ENCODE data around the gene ENTPD2. TPM values are rescaled to one million over a fixed set of nuclear protein-coding genes. Genes with fewer than 3 reads are reported as not detected.

ENTPD2 gene
- total RNA-seq, 4 donors from 2014 or later, result 0.22 to 0.55 TPM; not detected in 2

- in situ Hi-C loops (cut with MboI; ENCODE audit: low sequenced_read_pairs in 4 of 4), result no loop called here
- H3K27ac ChIP-seq, result no peak overlapping the region
- TF ChIP-seq, protein P1, sequence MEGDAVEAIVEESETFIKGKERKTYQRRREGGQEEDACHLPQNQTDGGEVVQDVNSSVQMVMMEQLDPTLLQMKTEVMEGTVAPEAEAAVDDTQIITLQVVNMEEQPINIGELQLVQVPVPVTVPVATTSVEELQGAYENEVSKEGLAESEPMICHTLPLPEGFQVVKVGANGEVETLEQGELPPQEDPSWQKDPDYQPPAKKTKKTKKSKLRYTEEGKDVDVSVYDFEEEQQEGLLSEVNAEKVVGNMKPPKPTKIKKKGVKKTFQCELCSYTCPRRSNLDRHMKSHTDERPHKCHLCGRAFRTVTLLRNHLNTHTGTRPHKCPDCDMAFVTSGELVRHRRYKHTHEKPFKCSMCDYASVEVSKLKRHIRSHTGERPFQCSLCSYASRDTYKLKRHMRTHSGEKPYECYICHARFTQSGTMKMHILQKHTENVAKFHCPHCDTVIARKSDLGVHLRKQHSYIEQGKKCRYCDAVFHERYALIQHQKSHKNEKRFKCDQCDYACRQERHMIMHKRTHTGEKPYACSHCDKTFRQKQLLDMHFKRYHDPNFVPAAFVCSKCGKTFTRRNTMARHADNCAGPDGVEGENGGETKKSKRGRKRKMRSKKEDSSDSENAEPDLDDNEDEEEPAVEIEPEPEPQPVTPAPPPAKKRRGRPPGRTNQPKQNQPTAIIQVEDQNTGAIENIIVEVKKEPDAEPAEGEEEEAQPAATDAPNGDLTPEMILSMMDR (IDR thresholded peaks at IDR 0.05 in 4 of 5, conservative IDR thresholded peaks at IDR 0.05 in 1 of 5), result peak in 3 of 5 experiments; percentile 6 to 44 (median 42)
- TF ChIP-seq POLR2A (IDR thresholded peaks at IDR 0.05), result no peak
- H3K9me3 ChIP-seq, result no peaks in the 10 kb centered on the region
- H3K27me3 ChIP-seq, result peaks cover 33 to 68% (median 66%) of the 10 kb centered on the region in 3 donors
- ATAC-seq (no peak), DNase-seq (no peak)
- H3K4me3 ChIP-seq, result no peak overlapping the region
- H3K4me1 ChIP-seq, result peaks cover 8 to 25% of the 10 kb centered on the region in 2 donors
- H3K36me3 ChIP-seq, result no peaks in the 10 kb centered on the region
- intact Hi-C loops (cut with DNase I; ENCODE audit: low total_unique reads), result no loop called here
Observed at GRCh38 chr9:137049544-137050449, 4.1 kb downstream of the ENTPD2 start.

DNA sequence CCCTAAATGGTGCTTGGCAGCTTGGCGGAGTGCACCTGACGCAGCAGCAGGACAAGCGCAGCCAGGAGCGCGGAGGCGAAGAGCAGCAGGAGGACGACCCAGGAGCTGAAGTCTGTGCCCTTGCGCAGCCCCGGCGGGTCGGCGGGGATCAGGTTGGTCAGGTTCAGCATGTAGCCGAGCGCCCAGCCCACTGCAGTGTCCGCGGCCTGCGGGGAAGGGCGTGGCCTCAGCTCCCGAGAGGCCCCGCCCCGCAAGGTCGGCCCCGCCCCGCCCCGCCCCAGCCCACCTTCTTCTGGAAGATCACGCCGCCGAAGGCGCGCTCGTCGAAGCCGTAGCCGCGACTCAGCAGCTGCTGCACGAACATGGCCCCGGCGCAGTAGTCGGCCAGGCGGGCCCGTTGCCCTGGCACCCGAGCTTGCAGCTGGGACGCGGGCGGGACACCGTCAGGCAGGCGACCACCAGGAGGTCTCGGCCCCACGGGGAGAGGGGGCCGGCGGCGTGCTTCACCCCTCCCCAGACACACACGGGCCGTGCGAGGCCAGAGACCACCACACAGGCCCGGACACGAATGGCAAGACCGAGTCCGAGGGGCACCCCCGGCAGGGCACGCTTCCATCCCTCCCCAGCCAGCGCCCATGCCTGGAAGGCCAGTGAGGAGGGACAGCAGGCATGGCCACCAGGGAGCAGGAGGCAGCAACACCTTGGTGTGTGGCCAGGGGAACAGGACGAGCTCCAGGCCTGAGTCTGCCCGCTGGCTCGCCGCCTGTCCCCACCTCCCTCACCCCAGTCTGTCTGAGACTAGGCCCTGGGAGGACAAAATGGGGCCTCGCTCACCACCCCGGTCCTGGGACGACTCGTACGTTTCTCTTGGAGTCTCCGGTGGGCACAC lies 5.0 kb downstream of the ENTPD2 start:
- DNase-seq (no peak), ATAC-seq (no peak)
- in situ Hi-C loops (cut with MboI; ENCODE audit: low sequenced_read_pairs in 4 of 4), result no loop called here
- peaks cover 5 to 32% of the 10 kb centered on the region in 2 donors for H3K4me1 ChIP-seq
- no peak for TF ChIP-seq POLR2A (IDR thresholded peaks at IDR 0.05)
- TF ChIP-seq, protein P1 (IDR thresholded peaks at IDR 0.05 in 4 of 5, conservative IDR thresholded peaks at IDR 0.05 in 1 of 5), result no peak
- H3K9me3 ChIP-seq, result no peaks in the 10 kb centered on the region
- H3K36me3 ChIP-seq, result no peaks in the 10 kb centered on the region
- no peak overlapping the region for H3K27ac ChIP-seq
- intact Hi-C loops (cut with DNase I; ENCODE audit: low total_unique reads), result no loop called here
- peaks cover 33 to 61% (median 58%) of the 10 kb centered on the region in 3 donors for H3K27me3 ChIP-seq
- H3K4me3 ChIP-seq, result no peak overlapping the region

- TF ChIP-seq POLR2A (IDR thresholded peaks at IDR 0.05), result no peak
- TF ChIP-seq, protein P1 (IDR thresholded peaks at IDR 0.05 in 4 of 5, conservative IDR thresholded peaks at IDR 0.05 in 1 of 5), result peak; percentile 51 to 82 (median 77)
- DNase-seq (no peak), ATAC-seq (peak; percentile 43 to 49)
- intact Hi-C loops (cut with DNase I; ENCODE audit: low total_unique reads), result loop anchor here (2.0 kb wide), 1 partner anchor 21 kb away; no protein-coding TSS in a partner anchor
- Histone ChIP-seq H3K4me3 (peak within 1 kb of the TSS; percentile 58 to 83 (median 64)), H3K27me3 (peaks cover 19 to 37% (median 37%) of the 10 kb centered on the region in 3 donors), H3K36me3 (no peaks in the 10 kb centered on the region), H3K4me1 (peaks cover 5 to 34% of the 10 kb centered on the region in 2 donors), H3K9me3 (no peaks in the 10 kb centered on the region), H3K27ac (peak within 1 kb of the TSS; percentile 30 to 74 (median 66))
- in situ Hi-C loops (cut with MboI; ENCODE audit: low sequenced_read_pairs in 4 of 4), result no loop called here
Observed at GRCh38 chr9:137046088-137046787, 7.6 kb downstream of the ENTPD2 start, which contains the start of gene NPDC1. Gene NPDC1 (minus strand): TSS chr9:137046177. CDS start chr9:137045989, 188 bp downstream.
